Stimulated activated CD8-positive, alpha-beta memory T cell treated with anti-CD3 and anti-CD28 coated beads, Interleukin-12 subunit alpha, Interleukin-12 subunit beta, amount 100 ng/mL, for 4 hours (primary cell): ENCODE results near the gene FAM24A.

Source experiments
- DNase-seq: peaks from one replicate; pipeline ENCODE4 v3.0.0-alpha.2; 2020; ENCODE audit warnings: low read depth

The FAM24A gene

GRCh38 chr10:122931088-122931906 lies 20.9 kb downstream of the FAM24A start:
- no peak for DNase-seq

- DNase-seq, result no peak
Observed at GRCh38 chr10:122939133-122939855, 28.9 kb downstream of the FAM24A start.

GRCh38 chr10:122939856-122940543 lies 29.6 kb downstream of the FAM24A start:
- DNase-seq, result no peak

GRCh38 chr10:122949296-122949695 lies 38.9 kb downstream of the FAM24A start:
- no peak for DNase-seq

GRCh38 chr10:122953902-122954730 lies 43.7 kb downstream of the FAM24A start, which contains the start of gene C10orf88:
Gene C10orf88 (minus strand): TSS chr10:122954227. CDS start chr10:122954178, 49 bp downstream.
- DNase-seq, result peak; percentile 96

GRCh38 chr10:122954731-122955050 lies 44.3 kb downstream of the FAM24A start:
- no peak for DNase-seq

- DNase-seq, result no peak
Observed at GRCh38 chr10:122955892-122956291, 45.5 kb downstream of the FAM24A start.

- DNase-seq, result no peak
Observed at GRCh38 chr10:122957474-122957873, 47.1 kb downstream of the FAM24A start.

- DNase-seq, result no peak
Observed at GRCh38 chr10:122962405-122962804, 52.0 kb downstream of the FAM24A start.
